Right atrium auricular region (tissue), 2 donors: ENCODE data around the gene FLT1. TPM values are rescaled to one million over a fixed set of nuclear protein-coding genes. Genes with fewer than 3 reads are reported as not detected.
A peak's percentile ranks its signal among the peaks of the same experiment; 100 is the strongest.

ENCODE experiments used
- DNase-seq: peaks from one replicate; pipeline ENCODE4 v3.0.0-alpha.2; 2019; ENCODE audit warnings: low spot score
- H3K27ac ChIP-seq, 2 donors: fragments of 200-600 bp; sonication (generic); 1 replicate in 1 of 2; 2 replicates in 1 of 2; pipeline ENCODE4 v1.5.1; 2016 to 2019
- H3K27me3 ChIP-seq, 2 donors: fragments of 200-600 bp; sonication (generic); one replicate each; pipeline versions ENCODE4 v1.5.1 to v1.6.0; 2017 to 2019
- H3K36me3 ChIP-seq: fragments of 200-600 bp; sonication (generic); one replicate; pipeline ENCODE4 v1.5.1; 2016
- H3K4me1 ChIP-seq, 2 donors: fragments of 200-600 bp; sonication (generic); one replicate each; pipeline versions ENCODE4 v1.5.1 to v1.6.0; 2017 to 2019
- H3K4me3 ChIP-seq, 2 donors: fragments of 200-600 bp; sonication (generic); 1 replicate in 1 of 2; 2 replicates in 1 of 2; pipeline ENCODE4 v1.5.1; 2017 to 2019; ENCODE audit warnings: mild to moderate bottlenecking in 1 of 2, moderate library complexity in 1 of 2
- H3K9me3 ChIP-seq, 2 donors: fragments of 200-600 bp; sonication (generic); one replicate each; pipeline ENCODE4 v1.5.1; 2019
- CTCF ChIP-seq, 2 donors: fragments of 200-600 bp; sonication (generic); IDR thresholded peaks; one replicate each; pipeline ENCODE4 v1.5.1; 2019; ENCODE audit warnings: antibody characterized with exemption in 2 of 2
- total RNA-seq, 2 donors: library from RNA; depleted of rRNA; stranded (reverse); fragments of >200 nt; gene quantifications; one replicate each; pipeline ENCODE4 v1.1.0, GENCODE V29; 2016

Gene FLT1
- total RNA-seq, 2 donors from 2014 or later, result 40.0 to 51.3 TPM

DNA sequence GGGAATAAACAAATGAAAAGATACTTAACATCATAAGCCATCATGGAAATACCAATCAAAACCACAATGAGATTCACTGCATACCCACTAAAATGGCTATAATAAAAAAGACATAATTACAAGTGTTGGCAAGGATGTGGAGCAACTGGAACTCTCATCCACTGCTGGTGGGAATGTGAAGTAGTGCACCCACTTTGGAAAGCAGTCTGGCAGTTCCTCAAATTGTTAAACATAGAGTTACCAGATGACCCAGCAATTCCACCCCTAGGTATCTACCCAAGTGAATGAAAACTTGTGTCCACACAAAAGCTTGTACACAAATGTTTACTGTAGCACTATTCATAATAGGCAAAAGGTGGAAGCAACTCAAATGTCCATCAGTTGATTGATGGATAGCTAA is 46.9 kb downstream of the FLT1 start:
- no peak overlapping the region for H3K27ac ChIP-seq
- no peak overlapping the region for H3K4me3 ChIP-seq

GRCh38 chr13:28447206-28447605 is 47.7 kb downstream of the FLT1 start:
- Histone ChIP-seq H3K27ac (no peak overlapping the region), H3K9me3 (peaks cover 0 to 32% of the 10 kb centered on the region in 2 donors), H3K36me3 (no peaks in the 10 kb centered on the region), H3K4me3 (no peak overlapping the region), H3K4me1 (peaks cover 0 to 20% of the 10 kb centered on the region in 2 donors), H3K27me3 (no peaks in the 10 kb centered on the region)
- TF ChIP-seq CTCF (IDR thresholded peaks at IDR 0.05), result no peak
- DNase-seq, result no peak

More for the DNA sequence above, 46.9 kb downstream of the FLT1 start:
- H3K27me3 ChIP-seq, result no peaks in the 10 kb centered on the region
- peaks cover 0 to 32% of the 10 kb centered on the region in 2 donors for H3K9me3 ChIP-seq
- H3K4me1 ChIP-seq, result peaks cover 0 to 15% of the 10 kb centered on the region in 2 donors
- DNase-seq, result no peak
- TF ChIP-seq CTCF (IDR thresholded peaks at IDR 0.05), result no peak
- no peaks in the 10 kb centered on the region for H3K36me3 ChIP-seq

- DNase-seq, result no peak
- peaks cover 0 to 24% of the 10 kb centered on the region in 2 donors for H3K9me3 ChIP-seq
- H3K36me3 ChIP-seq, result no peaks in the 10 kb centered on the region
- H3K27ac ChIP-seq, result peak overlapping the region in 1 of 2 donors; percentile 26
- no peak for TF ChIP-seq CTCF (IDR thresholded peaks at IDR 0.05)
- H3K4me1 ChIP-seq, result peaks cover 0 to 12% of the 10 kb centered on the region in 2 donors
- H3K4me3 ChIP-seq, result no peak overlapping the region
- H3K27me3 ChIP-seq, result no peaks in the 10 kb centered on the region
These were observed 52.1 kb downstream of the FLT1 start for GRCh38 chr13:28442839-28443238.

DNA sequence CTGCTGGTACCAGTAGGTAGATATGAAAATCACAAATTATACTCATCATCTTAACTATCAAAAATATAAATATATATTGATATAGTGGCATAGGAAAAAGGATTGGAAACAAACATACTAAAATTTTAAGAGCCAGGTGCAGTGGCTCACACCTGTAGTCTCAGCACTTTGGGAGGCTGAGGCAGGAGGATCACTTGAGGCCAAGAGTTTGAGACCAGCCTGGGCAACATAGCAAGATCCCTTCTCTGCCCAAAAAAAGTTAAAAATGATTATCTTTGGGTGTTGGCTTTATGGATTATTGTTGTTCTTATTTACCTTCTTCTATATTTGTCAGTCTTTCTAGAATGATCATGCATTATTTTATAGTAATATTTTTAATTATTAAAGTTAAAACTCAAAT is 53.4 kb downstream of the FLT1 start:
- Histone ChIP-seq H3K27ac (no peak overlapping the region), H3K4me1 (peaks cover 0 to 12% of the 10 kb centered on the region in 2 donors)
- TF ChIP-seq CTCF (IDR thresholded peaks at IDR 0.05), result no peak

GRCh38 chr13:28440774-28441504 is 54.0 kb downstream of the FLT1 start:
- Histone ChIP-seq H3K27me3 (no peaks in the 10 kb centered on the region), H3K4me3 (no peak overlapping the region), H3K9me3 (peaks cover 0 to 14% of the 10 kb centered on the region in 2 donors), H3K36me3 (no peaks in the 10 kb centered on the region), H3K27ac (no peak overlapping the region), H3K4me1 (peaks cover 0 to 12% of the 10 kb centered on the region in 2 donors)
- no peak for TF ChIP-seq CTCF (IDR thresholded peaks at IDR 0.05)
- no peak for DNase-seq

More for the DNA sequence above, 53.4 kb downstream of the FLT1 start:
- Histone ChIP-seq H3K36me3 (no peaks in the 10 kb centered on the region), H3K9me3 (peaks cover 0 to 20% of the 10 kb centered on the region in 2 donors), H3K27me3 (no peaks in the 10 kb centered on the region), H3K4me3 (no peak overlapping the region)
- DNase-seq, result no peak
